PC-3 (cell line): Measurements from ENCODE around the gene GALNT3. TPM values are rescaled to one million over a fixed set of nuclear protein-coding genes. Genes with fewer than 3 reads are reported as not detected.

Experiments
- ATAC-seq: fragments of 200-7000 bp; cut with Tn5 transposase; 2 replicates; pipeline ENCODE4 v1.9.1; 2020; ENCODE audit warnings: mild to moderate bottlenecking, moderate library complexity
- BruUV-seq: library from RNA; stranded (reverse); fragments of 400-500 nt; replicated peaks from 2 replicates; lab custom pipeline; 2021; lab: Mats Ljungman, UMichigan
- CTCF ChIA-PET: fragments of 300-600 bp; sonication (Branson Sonifier 250); formaldehyde crosslinking; loops from one replicate; lab custom pipeline; 2022; ENCODE audit warnings: antibody characterized with exemption; lab: Charles Lee
- POLR2A ChIA-PET: fragments of 300-600 bp; sonication (Branson Sonifier 250); formaldehyde crosslinking; loops from one replicate; lab custom pipeline; 2022; ENCODE audit warnings: antibody characterized with exemption; ENCODE audit not compliant: unreplicated experiment; lab: Charles Lee
- DNase-seq: peaks from one replicate; pipeline ENCODE4 v3.0.0-alpha.2; 2015
- H2AFZ ChIP-seq: fragments of 300-600 bp; sonication (generic); 2 replicates; pipeline ENCODE4 v1.6.0; 2016; ENCODE audit warnings: antibody characterized with exemption, low read length
- H3F3A ChIP-seq: fragments of 300-600 bp; sonication (generic); one replicate; pipeline ENCODE4 v1.6.0; 2017; ENCODE audit warnings: antibody characterized with exemption, low read length, control low read depth, mild to moderate bottlenecking; ENCODE audit not compliant: unreplicated experiment
- H3K27ac ChIP-seq: fragments of 300-600 bp; sonication (generic); 2 replicates; pipeline ENCODE4 v1.5.1; 2016; ENCODE audit warnings: mild to moderate bottlenecking, low read length
- H3K27me3 ChIP-seq: fragments of 300-600 bp; sonication (generic); 2 replicates; pipeline ENCODE4 v1.6.1; 2016; ENCODE audit warnings: low read length, mixed read lengths
- H3K36me3 ChIP-seq: fragments of 300-600 bp; sonication (generic); 2 replicates; pipeline ENCODE4 v1.6.1; 2016; ENCODE audit warnings: low read depth, mixed run types, low read length, mixed read lengths
- H3K4me1 ChIP-seq: fragments of 300-600 bp; sonication (generic); 2 replicates; pipeline ENCODE4 v1.5.1; 2016; ENCODE audit warnings: low read length; ENCODE audit not compliant: insufficient read depth
- H3K4me2 ChIP-seq: fragments of 300-600 bp; sonication (generic); 2 replicates; pipeline ENCODE4 v1.6.0; 2016; ENCODE audit warnings: low read length
- H3K4me3 ChIP-seq: fragments of 300-600 bp; sonication (generic); 2 replicates; pipeline ENCODE4 v1.5.1; 2016; ENCODE audit warnings: mild to moderate bottlenecking, low read length, mixed read lengths
- H3K79me2 ChIP-seq: fragments of 300-600 bp; sonication (generic); 2 replicates; pipeline ENCODE4 v1.6.1; 2017; ENCODE audit warnings: low read length, mixed read lengths
- H3K9ac ChIP-seq: fragments of 300-600 bp; sonication (generic); 2 replicates; pipeline ENCODE4 v1.6.0; 2016; ENCODE audit warnings: mild to moderate bottlenecking, low read length
- H3K9me2 ChIP-seq: fragments of 300-600 bp; sonication (generic); replicated peaks from 2 replicates; pipeline ENCODE4 v1.6.1; 2016; ENCODE audit warnings: mixed run types, low read length, mixed read lengths
- H3K9me3 ChIP-seq: fragments of 300-600 bp; sonication (generic); 2 replicates; pipeline ENCODE4 v1.6.1; 2016; ENCODE audit warnings: low read length, mixed read lengths
- H4K20me1 ChIP-seq: fragments of 300-600 bp; sonication (generic); 2 replicates; pipeline ENCODE4 v1.6.1; 2016; ENCODE audit warnings: low read length, mixed read lengths
- CTCF ChIP-seq: fragments of 300-600 bp; sonication (generic); conservative IDR thresholded peaks from 2 replicates; pipeline ENCODE4 v1.5.1; 2017; ENCODE audit warnings: antibody characterized with exemption, low read depth, mild to moderate bottlenecking, low read length
- EZH2 ChIP-seq: fragments of 300-600 bp; sonication (generic); IDR thresholded peaks from one replicate; pipeline ENCODE4 v1.6.1; 2017; ENCODE audit warnings: antibody characterized with exemption, mild to moderate bottlenecking, low read length; ENCODE audit not compliant: unreplicated experiment
- EZH2phosphoT487 ChIP-seq: fragments of 300-600 bp; sonication (generic); IDR thresholded peaks from 2 replicates; pipeline ENCODE4 v1.6.1; 2018; ENCODE audit warnings: mild to moderate bottlenecking, antibody characterized with exemption, low read length, borderline replicate concordance
- intact Hi-C: fragments of 100-400 bp; cut with micrococcal nuclease; formaldehyde crosslinking; loops from 2 replicates; pipeline ENCODE4 v1.9.0; 2023
- total RNA-seq: library from RNA; depleted of rRNA; stranded (reverse); fragments of >200 nt; gene quantifications from 2 replicates; pipeline ENCODE4 v1.2.3, GENCODE V29; 2014

GALNT3 gene
- total RNA-seq, 1 experiment from 2014 or later, result 44.8 TPM

DNA sequence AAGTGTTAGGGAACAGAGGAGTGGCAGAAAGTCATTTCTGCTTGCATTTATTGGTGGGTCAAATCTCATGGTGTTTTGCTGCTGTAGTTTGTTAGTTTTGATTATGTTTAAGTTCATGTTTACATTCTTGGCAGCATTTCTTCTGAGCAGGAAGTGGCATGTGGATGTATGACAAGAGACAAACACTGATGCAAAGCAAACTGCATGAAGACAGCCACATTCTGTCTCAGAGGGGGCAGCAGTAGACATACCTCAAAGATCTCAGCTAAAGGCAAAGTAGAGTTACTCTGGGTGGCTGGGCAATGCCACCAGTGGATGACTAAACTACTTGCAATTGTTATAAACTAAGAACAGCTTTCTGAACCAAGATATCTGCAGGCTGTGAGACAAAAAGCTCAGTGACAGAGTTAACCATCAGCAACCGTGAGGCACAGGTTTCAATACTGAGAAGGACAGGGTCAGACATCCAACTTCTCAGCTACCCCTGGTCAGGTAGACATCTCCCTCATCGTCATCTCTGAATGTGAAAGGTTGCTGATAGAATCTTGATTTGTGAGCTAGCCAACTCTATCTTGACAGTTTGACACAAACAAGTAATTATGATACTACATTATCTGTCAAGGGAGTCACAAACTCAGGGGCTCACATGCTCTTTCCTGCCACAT lies 16.4 kb downstream of the GALNT3 start:
- TSS peak; percentile 96 for BruUV-seq
- intact Hi-C loops, result loop anchor here (1.0 to 5.0 kb wide), 13 partner anchors 9 to 925 kb away; partner anchors contain the start of genes GALNT3 and SCN2A
- CTCF ChIA-PET, result interaction anchor here (0.7 to 1.5 kb wide), 2 partner anchors 16 to 97 kb away, joined by 3 to 13 read pairs (median 5); partner anchors contain the start of gene GALNT3

GRCh38 chr2:165776796-165777195 lies 17.3 kb downstream of the GALNT3 start:
- no peak for DNase-seq
- Histone ChIP-seq H3K36me3 (peaks cover 29% of the 10 kb centered on the region), H3F3A (peaks cover 11% of the 10 kb centered on the region), H3K4me1 (peaks cover 37% of the 10 kb centered on the region), H3K9me2 (no peaks in the 10 kb centered on the region), H3K4me3 (no peak overlapping the region), H3K27ac (peak overlapping the region; percentile 78), H3K4me2 (peak overlapping the region; percentile 74), H3K9ac (no peak overlapping the region), H3K27me3 (no peaks in the 10 kb centered on the region), H2AFZ (no peak overlapping the region), H3K9me3 (peaks cover 7% of the 10 kb centered on the region; the same call in 1 of the 2 replicates), H3K79me2 (peaks cover 95% of the 10 kb centered on the region), H4K20me1 (peaks cover 33% of the 10 kb centered on the region)
- ChIA-PET POLR2A (no interaction called here), CTCF (no interaction called here)
- BruUV-seq, result no TSS peak
- ATAC-seq, result no peak
- intact Hi-C loops, result loop anchor here (1.0 to 5.0 kb wide), 7 partner anchors 51 to 926 kb away; no protein-coding TSS in a partner anchor
- TF ChIP-seq EZH2 (no peak), CTCF (no peak), EZH2phosphoT487 (no peak)

More for the DNA sequence above, 16.4 kb downstream of the GALNT3 start:
- Histone ChIP-seq H2AFZ (no peak overlapping the region), H3K4me2 (peak overlapping the region; percentile 74), H3K36me3 (peaks cover 36% of the 10 kb centered on the region), H3K9me3 (peaks cover 7% of the 10 kb centered on the region; the same call in 1 of the 2 replicates), H3K4me1 (peaks cover 37% of the 10 kb centered on the region), H3F3A (peaks cover 11% of the 10 kb centered on the region), H4K20me1 (peaks cover 33% of the 10 kb centered on the region), H3K79me2 (peaks cover 95% of the 10 kb centered on the region), H3K4me3 (peak overlapping the region; percentile 36), H3K9ac (peak overlapping the region; percentile 18; the same call in 1 of the 2 replicates), H3K27me3 (no peaks in the 10 kb centered on the region), H3K27ac (peak overlapping the region; percentile 78), H3K9me2 (no peaks in the 10 kb centered on the region)
- no peak for TF ChIP-seq EZH2
- no peak for TF ChIP-seq EZH2phosphoT487
- no peak for TF ChIP-seq CTCF
- peak; percentile 84 for DNase-seq
- POLR2A ChIA-PET, result interaction anchor here (0.5 to 1.4 kb wide), 4 partner anchors 16 to 132 kb away, joined by 3 to 20 read pairs (median 8); partner anchors contain the start of gene GALNT3
- peak; percentile 74 for ATAC-seq

DNA sequence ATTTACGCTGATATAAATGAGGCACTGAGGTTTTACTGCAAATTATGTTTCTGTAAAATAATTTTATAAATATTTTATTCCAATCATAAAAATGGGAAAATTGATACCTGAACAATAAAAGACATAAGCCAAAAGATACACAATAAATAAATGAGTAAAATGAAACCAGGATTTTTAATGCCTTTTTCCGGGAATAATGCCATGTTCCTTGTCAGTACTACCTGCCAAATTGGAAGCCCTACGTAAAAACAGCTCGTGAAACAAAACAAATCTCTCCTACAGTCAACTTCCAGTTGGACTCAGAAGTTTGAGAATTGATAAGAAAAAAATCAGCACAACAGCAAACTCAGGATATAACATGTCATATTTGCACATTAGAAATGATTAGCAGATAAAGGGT lies 18.0 kb downstream of the GALNT3 start:
- Histone ChIP-seq H3K27ac (peak overlapping the region; percentile 78; the same call in 1 of the 2 replicates), H3K9ac (no peak overlapping the region), H3K9me2 (no peaks in the 10 kb centered on the region), H3K4me2 (peak overlapping the region; percentile 74), H3K4me3 (peak overlapping the region; percentile 20; the same call in 1 of the 2 replicates), H3K79me2 (peaks cover 94% of the 10 kb centered on the region), H3K36me3 (peaks cover 25% of the 10 kb centered on the region), H3K4me1 (peaks cover 37% of the 10 kb centered on the region), H2AFZ (0 out of 2 replicates have a peak overlapping the region, but pooled peaks have one; percentile 14), H3K27me3 (no peaks in the 10 kb centered on the region), H3F3A (peaks cover 11% of the 10 kb centered on the region), H3K9me3 (peaks cover 7% of the 10 kb centered on the region; the same call in 1 of the 2 replicates), H4K20me1 (peaks cover 33% of the 10 kb centered on the region)
- POLR2A ChIA-PET, result no interaction called here
- DNase-seq (peak; percentile 72), ATAC-seq (no peak)
- intact Hi-C loops, result loop anchor here (2.0 to 5.0 kb wide), 5 partner anchors 77 to 926 kb away; no protein-coding TSS in a partner anchor
- CTCF ChIA-PET, result no interaction called here
- no TSS peak for BruUV-seq
- no peak for TF ChIP-seq EZH2
- no peak for TF ChIP-seq CTCF
- TF ChIP-seq EZH2phosphoT487, result no peak
